GM04503 (cell line): ENCODE results near the gene FABP3.
A peak's percentile ranks its signal among the peaks of the same experiment; 100 is the strongest.

Experiments used
- DNase-seq: peaks from one replicate; pipeline ENCODE4 v3.0.0-alpha.2; 2012; ENCODE audit warnings: low read depth

Gene FABP3

GRCh38 chr1:31371121-31371959 is 1.5 kb downstream of the FABP3 start:
- DNase-seq = no peak

- no peak for DNase-seq
Measured at GRCh38 chr1:31370565-31370964, 2.3 kb downstream of the FABP3 start.

DNA sequence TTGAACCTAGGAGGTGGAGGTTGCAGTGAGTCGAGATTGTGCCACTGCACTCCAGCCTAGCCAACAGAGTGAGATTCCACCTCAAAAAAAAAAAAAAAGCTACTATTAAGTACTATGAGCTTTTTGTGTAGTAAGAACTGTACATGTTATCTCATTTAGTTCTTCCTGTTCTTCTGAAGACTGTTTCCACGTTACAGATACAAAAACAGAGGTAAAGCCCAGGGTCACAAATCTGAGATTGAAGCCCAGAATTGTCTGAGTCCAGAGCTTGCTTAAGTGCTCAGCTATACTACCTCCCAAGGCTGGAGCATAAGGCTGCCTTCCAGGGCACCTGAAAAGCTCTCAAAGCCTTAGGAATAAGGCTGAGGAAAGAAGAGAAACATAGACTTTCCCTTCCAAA is 2.9 kb downstream of the FABP3 start:
- no peak for DNase-seq

GRCh38 chr1:31368611-31369107 is 4.2 kb downstream of the FABP3 start:
- no peak for DNase-seq

GRCh38 chr1:31366796-31367195 is 6.1 kb downstream of the FABP3 start:
- DNase-seq = no peak

- no peak for DNase-seq
Measured at GRCh38 chr1:31364561-31365250, 8.2 kb downstream of the FABP3 start.

- DNase-seq = no peak
Measured at GRCh38 chr1:31362032-31362431, 10.8 kb downstream of the FABP3 start.

DNA sequence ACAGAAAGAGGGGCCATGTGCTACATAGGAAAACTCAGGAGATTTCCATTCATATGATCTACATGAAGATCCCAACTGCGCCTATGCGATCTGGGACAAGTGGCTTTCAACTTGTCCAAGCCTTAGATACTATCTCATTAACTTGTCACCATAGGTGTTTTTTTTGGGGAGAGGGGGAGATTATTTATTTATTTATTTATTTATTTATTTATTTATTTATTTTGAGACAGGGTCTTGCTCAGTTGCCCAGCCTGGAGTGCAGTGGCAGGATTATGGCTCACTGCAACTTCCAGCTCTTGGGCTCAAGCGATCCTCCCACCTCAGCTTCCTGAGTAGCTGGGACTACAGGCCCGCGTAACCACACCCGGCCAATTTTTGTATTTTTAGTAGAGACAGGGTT is 11.3 kb downstream of the FABP3 start:
- no peak for DNase-seq

- no peak for DNase-seq
Measured at GRCh38 chr1:31356427-31356826, 16.4 kb downstream of the FABP3 start.

GRCh38 chr1:31354283-31354682 is 18.6 kb downstream of the FABP3 start:
- DNase-seq = no peak

DNA sequence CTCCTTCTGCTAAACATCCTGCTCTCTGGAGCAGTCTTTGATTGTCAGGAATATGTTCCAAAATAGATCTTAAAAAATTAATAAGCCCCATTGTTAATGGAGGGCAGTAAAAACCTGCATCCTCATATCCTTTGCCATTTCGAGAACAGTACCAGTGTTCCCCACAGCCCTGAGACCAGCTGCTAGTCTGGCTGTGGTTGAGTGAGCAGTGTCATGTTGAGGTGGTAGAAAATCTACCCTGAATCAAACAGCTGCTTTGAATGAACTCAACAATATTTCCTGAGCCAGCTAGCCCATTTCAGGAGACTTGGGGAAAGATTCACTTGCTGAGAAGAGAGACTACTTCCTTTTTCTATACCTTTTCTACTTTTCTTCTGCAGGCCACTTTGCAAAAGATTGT is 24.4 kb downstream of the FABP3 start:
- no peak for DNase-seq

GRCh38 chr1:31346785-31347184 is 26.1 kb downstream of the FABP3 start:
- no peak for DNase-seq

DNA sequence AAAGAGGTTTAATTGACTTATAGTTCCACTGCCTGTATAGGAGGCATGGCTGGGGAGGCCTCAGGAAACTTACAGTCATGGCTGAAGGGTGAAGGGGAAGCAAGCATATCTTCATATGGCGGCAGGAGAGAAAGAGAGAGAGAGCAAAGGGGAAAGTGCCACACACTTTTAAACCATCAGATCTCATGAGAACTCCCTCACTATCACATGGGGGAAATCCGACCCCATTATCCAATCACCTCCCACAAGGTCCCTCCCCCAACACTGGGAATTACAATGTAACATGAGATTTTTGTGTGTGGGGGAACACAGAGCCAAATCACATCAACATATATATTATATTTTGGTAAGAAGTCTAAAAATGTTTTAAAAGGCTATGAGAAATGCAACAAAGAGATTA is 27.2 kb downstream of the FABP3 start:
- no peak for DNase-seq

DNA sequence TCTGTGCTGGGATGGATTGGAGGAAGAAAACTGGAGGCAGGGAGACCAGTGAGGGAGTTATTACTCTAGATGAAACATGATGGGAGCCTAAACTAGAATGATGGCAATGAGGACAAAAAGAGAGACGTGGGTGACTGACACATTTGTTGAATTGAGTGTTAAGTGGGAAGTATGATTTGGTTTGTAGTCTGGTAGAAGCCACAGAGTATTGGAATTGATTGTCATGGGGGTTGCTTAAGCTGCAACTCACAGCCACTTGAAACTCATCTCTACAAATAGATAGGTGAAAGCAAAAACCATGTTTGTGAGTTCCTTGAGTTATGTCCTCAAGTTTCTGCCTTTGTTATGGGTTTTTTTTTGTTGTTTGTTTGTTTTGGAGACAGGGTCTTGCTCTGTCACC is 28.4 kb downstream of the FABP3 start:
- DNase-seq = no peak

- no peak for DNase-seq
Measured at GRCh38 chr1:31336687-31337467, 36.0 kb downstream of the FABP3 start.

GRCh38 chr1:31335007-31335406 is 37.9 kb downstream of the FABP3 start:
- peak; percentile 8 for DNase-seq

- no peak for DNase-seq
Measured at GRCh38 chr1:31327381-31327780, 45.5 kb downstream of the FABP3 start.

GRCh38 chr1:31326461-31326860 is 46.4 kb downstream of the FABP3 start:
- DNase-seq = no peak

- DNase-seq = no peak
Measured at GRCh38 chr1:31324992-31325391, 47.9 kb downstream of the FABP3 start.

- no peak for DNase-seq
Measured at GRCh38 chr1:31324093-31324492, 48.8 kb downstream of the FABP3 start.

GRCh38 chr1:31318146-31318545 is 54.7 kb downstream of the FABP3 start:
- no peak for DNase-seq

DNA sequence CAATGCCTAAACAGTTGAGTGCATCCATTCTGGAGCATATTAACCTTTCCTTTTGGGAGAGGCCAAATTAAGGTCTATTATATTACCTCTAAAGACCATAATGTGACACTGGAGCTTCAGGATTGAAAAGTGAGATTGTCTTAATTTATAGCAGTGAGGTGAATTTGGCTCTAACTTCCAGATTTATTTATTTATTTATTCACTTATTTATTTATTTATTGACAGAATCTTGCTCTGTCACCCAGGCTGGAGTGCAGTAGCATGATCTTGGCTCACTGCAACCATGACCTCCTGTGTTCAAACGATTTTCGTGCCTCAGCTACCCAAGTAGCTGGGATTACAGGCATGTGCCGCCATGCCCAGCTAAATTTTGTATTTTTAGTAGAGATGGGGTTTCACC is 57.0 kb downstream of the FABP3 start:
- DNase-seq = no peak
